HepG2 (cell line): Measurements from ENCODE around the gene TMEM185A.
"Not testable (repeated sequence)": the region's sequence is repeated elsewhere in the genome, so short reads cannot be mapped to it uniquely, and the experiment has no call there.

Experiments used
- EP300 ChIP-seq, 3 experiments: sonication (generic) in 1 of 3; formaldehyde crosslinking in 1 of 3; IDR thresholded peaks; 2 replicates each; pipeline versions ENCODE4 v1.5.1 to v1.6.1; 2011 to 2020; ENCODE audit warnings: low read depth in 2 of 3, low read length in 2 of 3, borderline replicate concordance in 1 of 3, improper control_type of control experiment in 1 of 3, mild to moderate bottlenecking in 1 of 3, missing genetic modification reagents in 1 of 3, moderate library complexity in 1 of 3
- HMG20B ChIP-seq: conservative IDR thresholded peaks from 2 replicates; pipeline ENCODE4 v1.6.1; 2016; ENCODE audit warnings: missing genetic modification reagents, missing compliant biosample characterization
- JUN ChIP-seq: sonication (generic); formaldehyde crosslinking; IDR thresholded peaks from 2 replicates; pipeline ENCODE4 v1.4.0; 2020; ENCODE audit warnings: mild to moderate bottlenecking, missing genetic modification reagents
- ZNF501 ChIP-seq: sonication (generic); formaldehyde crosslinking; IDR thresholded peaks from 2 replicates; pipeline ENCODE4 v1.5.1; 2020; ENCODE audit warnings: mild to moderate bottlenecking, moderate library complexity, missing genetic modification reagents
- ZNF781 ChIP-seq: sonication (generic); formaldehyde crosslinking; IDR thresholded peaks from 2 replicates; pipeline ENCODE4 v1.5.1; 2020; ENCODE audit warnings: borderline replicate concordance, mild to moderate bottlenecking, missing genetic modification reagents; ENCODE audit errors: not compliant biosample characterization
- TF ChIP-seq, protein P1 (sequence below): IDR thresholded peaks from 2 replicates; pipeline ENCODE4 v1.6.1; 2016; ENCODE audit warnings: control low read depth
- TF ChIP-seq, protein P2 (sequence below): sonication (generic); formaldehyde crosslinking; IDR thresholded peaks from 2 replicates; pipeline ENCODE4 v1.5.0; 2020; ENCODE audit warnings: mild to moderate bottlenecking, missing genetic modification reagents, moderate library complexity

DNA sequence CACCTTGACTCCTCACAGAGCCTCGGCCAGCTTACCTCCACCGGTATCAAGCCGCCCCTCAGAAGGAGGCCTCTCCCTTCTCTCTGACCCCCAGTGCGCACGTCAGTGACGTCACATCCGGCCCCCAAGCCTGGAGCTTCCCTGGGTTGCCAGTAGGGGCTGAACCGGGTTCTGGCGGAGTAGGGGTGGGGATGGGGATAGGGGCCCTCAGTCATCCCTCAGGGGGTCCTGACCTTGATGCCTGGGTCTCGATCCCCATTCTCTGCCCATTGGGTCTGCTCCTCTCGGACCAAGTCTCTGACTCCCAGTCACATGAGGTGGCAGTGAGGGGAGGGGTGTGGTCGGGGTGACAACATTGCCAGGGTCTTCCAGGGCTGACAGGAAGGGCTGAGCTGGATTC is 44.2 kb downstream of the TMEM185A start, which contains the start of gene MAGEA9B:
- TF ChIP-seq, protein P1, sequence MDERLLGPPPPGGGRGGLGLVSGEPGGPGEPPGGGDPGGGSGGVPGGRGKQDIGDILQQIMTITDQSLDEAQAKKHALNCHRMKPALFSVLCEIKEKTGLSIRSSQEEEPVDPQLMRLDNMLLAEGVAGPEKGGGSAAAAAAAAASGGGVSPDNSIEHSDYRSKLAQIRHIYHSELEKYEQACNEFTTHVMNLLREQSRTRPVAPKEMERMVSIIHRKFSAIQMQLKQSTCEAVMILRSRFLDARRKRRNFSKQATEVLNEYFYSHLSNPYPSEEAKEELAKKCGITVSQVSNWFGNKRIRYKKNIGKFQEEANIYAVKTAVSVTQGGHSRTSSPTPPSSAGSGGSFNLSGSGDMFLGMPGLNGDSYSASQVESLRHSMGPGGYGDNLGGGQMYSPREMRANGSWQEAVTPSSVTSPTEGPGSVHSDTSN (CRISPR knock-in tag) = not testable (repeated sequence)
- TF ChIP-seq ZNF781 (CRISPR knock-in tag); EP300 (IDR thresholded peaks at IDR 0.05; ENCODE audit: low read depth in 2 of 2, low read length in 2 of 2); EP300 (CRISPR knock-in tag; IDR thresholded peaks at IDR 0.05; ENCODE audit: borderline replicate concordance); JUN (CRISPR knock-in tag); ZNF501 (CRISPR knock-in tag); HMG20B: not testable (repeated sequence)
- TF ChIP-seq, protein P2, sequence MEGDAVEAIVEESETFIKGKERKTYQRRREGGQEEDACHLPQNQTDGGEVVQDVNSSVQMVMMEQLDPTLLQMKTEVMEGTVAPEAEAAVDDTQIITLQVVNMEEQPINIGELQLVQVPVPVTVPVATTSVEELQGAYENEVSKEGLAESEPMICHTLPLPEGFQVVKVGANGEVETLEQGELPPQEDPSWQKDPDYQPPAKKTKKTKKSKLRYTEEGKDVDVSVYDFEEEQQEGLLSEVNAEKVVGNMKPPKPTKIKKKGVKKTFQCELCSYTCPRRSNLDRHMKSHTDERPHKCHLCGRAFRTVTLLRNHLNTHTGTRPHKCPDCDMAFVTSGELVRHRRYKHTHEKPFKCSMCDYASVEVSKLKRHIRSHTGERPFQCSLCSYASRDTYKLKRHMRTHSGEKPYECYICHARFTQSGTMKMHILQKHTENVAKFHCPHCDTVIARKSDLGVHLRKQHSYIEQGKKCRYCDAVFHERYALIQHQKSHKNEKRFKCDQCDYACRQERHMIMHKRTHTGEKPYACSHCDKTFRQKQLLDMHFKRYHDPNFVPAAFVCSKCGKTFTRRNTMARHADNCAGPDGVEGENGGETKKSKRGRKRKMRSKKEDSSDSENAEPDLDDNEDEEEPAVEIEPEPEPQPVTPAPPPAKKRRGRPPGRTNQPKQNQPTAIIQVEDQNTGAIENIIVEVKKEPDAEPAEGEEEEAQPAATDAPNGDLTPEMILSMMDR = not testable (repeated sequence)
